ENCODE results near the gene SBK3.
"Not testable (repeated sequence)": the region's sequence is repeated elsewhere in the genome, so short reads cannot be mapped to it uniquely, and the experiment has no call there.

SBK3 gene

GRCh38 chr19:55545443-55545842 is at the start of gene SBK3:
Gene SBK3 (minus strand): TSS chr19:55545543. CDS start chr19:55545543, 0 bp downstream.
- DNase-seq (ENCODE audit: low spot score): no peak

GRCh38 chr19:55593096-55593772 is 47.9 kb upstream of the SBK3 start:
- no peak for DNase-seq (ENCODE audit: low spot score)

- DNase-seq (ENCODE audit: low spot score): no peak
These were observed 47.2 kb upstream of the SBK3 start for GRCh38 chr19:55592391-55593090.

GRCh38 chr19:55591555-55591954 is 46.2 kb upstream of the SBK3 start:
- DNase-seq (ENCODE audit: low spot score): no peak

- DNase-seq (ENCODE audit: low spot score): no peak
These were observed 45.3 kb upstream of the SBK3 start for GRCh38 chr19:55590617-55591016.

- no peak for DNase-seq (ENCODE audit: low spot score)
These were observed 44.8 kb upstream of the SBK3 start for GRCh38 chr19:55590109-55590508.

- no peak for DNase-seq (ENCODE audit: low spot score)
These were observed 43.4 kb upstream of the SBK3 start for GRCh38 chr19:55588738-55589137.

GRCh38 chr19:55586976-55587668 is 41.8 kb upstream of the SBK3 start:
- DNase-seq (ENCODE audit: low spot score): peak; percentile 96

GRCh38 chr19:55585658-55586339 is 40.5 kb upstream of the SBK3 start:
- DNase-seq (ENCODE audit: low spot score): peak; percentile 98

GRCh38 chr19:55584871-55585270 is 39.5 kb upstream of the SBK3 start:
- no peak for DNase-seq (ENCODE audit: low spot score)

GRCh38 chr19:55583897-55584296 is 38.6 kb upstream of the SBK3 start:
- DNase-seq (ENCODE audit: low spot score): not testable (repeated sequence)

- not testable (repeated sequence) for DNase-seq (ENCODE audit: low spot score)
These were observed 36.9 kb upstream of the SBK3 start for GRCh38 chr19:55582284-55582683.

- DNase-seq (ENCODE audit: low spot score): no peak
These were observed 36.5 kb upstream of the SBK3 start for GRCh38 chr19:55581823-55582223.

- DNase-seq (ENCODE audit: low spot score): no peak
These were observed 35.9 kb upstream of the SBK3 start for GRCh38 chr19:55581145-55581822.

GRCh38 chr19:55580628-55581144 is 35.3 kb upstream of the SBK3 start, which contains the start of gene ZNF579:
Gene ZNF579 (minus strand): TSS chr19:55580848. CDS start chr19:55579639, 1,209 bp downstream.
- peak; percentile 90 for DNase-seq (ENCODE audit: low spot score)

GRCh38 chr19:55579766-55580621 is 34.7 kb upstream of the SBK3 start:
- peak; percentile 54 for DNase-seq (ENCODE audit: low spot score)

GRCh38 chr19:55578761-55579747 is 33.7 kb upstream of the SBK3 start:
- DNase-seq (ENCODE audit: low spot score): peak; percentile 40

GRCh38 chr19:55578031-55578760 is 32.9 kb upstream of the SBK3 start:
- DNase-seq (ENCODE audit: low spot score): peak; percentile 22

- DNase-seq (ENCODE audit: low spot score): no peak
These were observed 31.4 kb upstream of the SBK3 start for GRCh38 chr19:55576746-55577145.

Data from D341Med (cell line).